Stimulated activated CD8-positive, alpha-beta memory T cell treated with anti-CD3 and anti-CD28 coated beads, Interleukin-7, amount 100 ng/mL, for 4 hours (primary cell): ENCODE data around the gene PIP5K1C.
A peak's percentile ranks its signal among the peaks of the same experiment; 100 is the strongest.

ENCODE experiments used
- DNase-seq, 2 donors: peaks; one replicate each; pipeline ENCODE4 v3.0.0-alpha.2; 2020; ENCODE audit warnings: low read depth in 2 of 2

Gene PIP5K1C

GRCh38 chr19:3721131-3721886, 21.0 kb upstream of the PIP5K1C start:
- DNase-seq: peak; percentile 71 to 74

GRCh38 chr19:3720349-3720917, 20.2 kb upstream of the PIP5K1C start:
- DNase-seq: no peak

- DNase-seq: no peak
Measured at GRCh38 chr19:3719868-3720267, 19.6 kb upstream of the PIP5K1C start.

DNA sequence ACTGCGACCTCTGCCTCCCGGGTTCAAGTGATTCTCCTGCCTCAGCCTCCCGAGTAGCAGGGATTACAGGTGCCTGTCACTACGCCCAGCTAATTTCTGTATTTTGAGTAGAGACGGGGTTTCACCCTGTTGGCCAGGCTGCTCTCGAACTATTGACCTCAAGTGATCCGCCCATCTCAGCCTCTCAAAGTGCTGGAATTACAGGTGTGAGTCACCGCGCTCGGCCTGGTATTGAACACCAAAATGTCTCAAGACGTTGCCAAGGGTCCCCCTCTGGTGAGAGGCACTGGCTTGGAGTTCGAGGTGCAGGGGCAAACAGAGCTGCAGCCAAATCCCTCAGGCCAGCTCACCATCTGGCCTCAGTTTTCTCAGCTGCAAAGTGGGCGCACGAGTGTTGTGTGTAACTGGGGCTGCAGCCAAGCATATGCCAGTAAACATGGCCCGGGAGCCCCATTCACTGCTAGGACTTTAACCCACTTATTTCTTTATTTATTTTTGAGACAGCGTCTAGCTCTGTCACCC, 15.9 kb upstream of the PIP5K1C start:
- DNase-seq: no peak

DNA sequence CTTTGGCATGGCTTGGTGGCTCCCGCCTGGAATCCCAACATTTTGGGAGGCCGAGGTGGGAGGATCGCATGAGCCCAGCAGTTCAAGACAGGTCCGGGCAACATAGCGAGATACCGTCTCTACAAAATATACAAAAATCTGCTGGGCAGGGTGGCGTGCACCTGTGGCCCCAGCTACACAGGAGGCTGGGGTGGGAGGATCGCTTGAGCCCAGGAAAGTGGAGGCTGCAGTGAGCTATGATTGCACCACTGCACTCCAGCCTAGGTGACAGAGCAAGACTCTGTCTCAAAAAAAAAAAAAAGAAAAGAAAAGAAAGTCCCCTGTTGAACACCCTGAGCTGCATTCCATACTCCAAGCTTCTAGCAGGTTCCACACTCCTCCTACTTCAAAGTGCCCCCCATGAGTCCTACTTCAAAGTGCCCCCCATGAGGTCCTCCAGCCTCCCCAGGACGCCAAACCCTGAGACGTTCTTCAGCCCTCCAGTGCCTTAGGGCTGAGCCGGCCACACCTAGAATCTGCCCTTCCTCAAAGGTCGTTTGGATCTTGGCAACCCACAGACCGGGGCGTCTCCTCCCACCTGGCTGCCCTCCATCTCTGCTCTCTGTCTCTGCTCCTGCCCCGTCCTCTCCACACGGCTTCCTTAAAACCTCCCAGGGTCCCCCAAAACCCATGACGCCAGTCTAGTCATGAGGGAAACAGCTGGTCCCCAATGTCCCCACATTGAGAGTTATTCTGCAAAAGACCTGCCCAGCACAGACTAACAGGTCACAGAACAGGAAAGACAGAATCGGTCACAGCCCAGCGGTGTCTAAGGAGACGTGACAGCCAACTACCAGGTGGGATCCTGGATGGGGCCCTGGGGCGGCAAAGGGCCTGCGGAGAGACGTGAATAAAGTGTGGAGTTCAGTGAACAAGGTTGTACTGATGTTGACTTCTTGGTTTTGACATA, 12.7 kb upstream of the PIP5K1C start:
- no peak for DNase-seq

DNA sequence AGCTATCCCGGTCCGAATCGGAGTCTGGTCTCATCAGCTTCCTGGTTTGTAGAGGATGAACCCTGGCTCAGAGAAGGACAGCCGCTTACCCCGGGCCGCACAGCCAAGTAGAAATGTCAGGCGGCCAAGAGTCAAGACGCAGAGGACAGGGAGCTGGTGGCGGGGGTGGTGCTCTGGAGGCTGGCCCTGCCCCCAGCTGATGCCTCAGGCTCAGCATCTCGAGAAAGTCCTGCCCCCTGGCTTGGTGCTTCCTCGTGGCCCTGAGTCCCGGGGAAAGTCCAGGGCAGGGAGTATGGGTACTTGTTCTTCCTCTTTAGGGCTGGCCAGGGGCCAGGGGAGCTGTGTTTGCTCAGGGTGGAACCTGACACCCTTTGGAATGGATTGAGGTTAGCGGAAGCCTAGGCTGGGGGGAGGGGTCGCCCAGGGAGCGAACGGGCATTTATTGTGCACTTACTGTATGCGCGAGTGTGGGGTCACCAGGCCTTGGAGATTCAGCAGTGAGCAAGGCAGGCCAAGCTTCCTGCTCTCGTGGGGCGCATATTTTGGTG, 10.1 kb upstream of the PIP5K1C start:
- no peak for DNase-seq

DNA sequence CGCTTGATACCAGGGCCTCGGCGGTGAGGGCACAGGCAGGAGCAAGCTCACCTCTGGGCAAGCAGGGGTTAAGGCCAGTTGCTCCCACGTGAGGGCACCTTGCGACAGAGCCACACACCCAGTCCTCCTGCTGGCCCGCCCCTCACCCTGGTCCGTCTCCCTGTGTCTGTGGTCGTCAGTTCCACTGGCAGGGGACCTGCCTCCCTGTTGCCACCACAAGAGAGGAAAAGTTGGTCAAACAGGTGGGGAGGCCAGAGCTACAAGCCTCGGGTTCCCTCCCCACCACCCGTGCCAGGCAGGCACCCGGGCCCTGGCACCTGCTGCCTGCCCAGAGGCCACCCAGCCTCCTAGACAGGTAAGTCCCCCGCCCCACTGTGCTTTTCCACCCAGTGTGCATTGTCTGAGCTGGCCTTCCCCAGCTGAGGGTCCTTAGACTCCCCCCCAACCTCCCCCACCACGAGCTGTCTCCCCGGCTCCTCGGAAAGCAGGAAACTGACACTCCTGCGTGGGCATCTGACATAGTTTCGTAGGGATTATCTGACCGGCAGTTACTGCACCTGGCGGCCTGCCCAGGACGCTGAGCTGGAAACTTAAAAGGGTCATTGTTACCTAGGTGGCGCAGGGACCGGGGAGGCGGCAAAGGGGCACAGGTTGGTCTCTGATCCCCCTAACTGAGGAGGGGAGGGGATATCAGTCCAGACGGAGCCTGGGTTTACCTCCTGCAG, 8.1 kb upstream of the PIP5K1C start, which contains the start of gene TJP3:
TSS of gene TJP3 (plus strand) at position 178 of the 725 bp plus-strand sequence. CDS start 20,049 bp downstream, outside the sequence.
- DNase-seq: no peak

GRCh38 chr19:3707868-3708206, 7.6 kb upstream of the PIP5K1C start:
- no peak for DNase-seq

- no peak for DNase-seq
Measured at GRCh38 chr19:3701200-3701599, 932 bp upstream of the PIP5K1C start.

DNA sequence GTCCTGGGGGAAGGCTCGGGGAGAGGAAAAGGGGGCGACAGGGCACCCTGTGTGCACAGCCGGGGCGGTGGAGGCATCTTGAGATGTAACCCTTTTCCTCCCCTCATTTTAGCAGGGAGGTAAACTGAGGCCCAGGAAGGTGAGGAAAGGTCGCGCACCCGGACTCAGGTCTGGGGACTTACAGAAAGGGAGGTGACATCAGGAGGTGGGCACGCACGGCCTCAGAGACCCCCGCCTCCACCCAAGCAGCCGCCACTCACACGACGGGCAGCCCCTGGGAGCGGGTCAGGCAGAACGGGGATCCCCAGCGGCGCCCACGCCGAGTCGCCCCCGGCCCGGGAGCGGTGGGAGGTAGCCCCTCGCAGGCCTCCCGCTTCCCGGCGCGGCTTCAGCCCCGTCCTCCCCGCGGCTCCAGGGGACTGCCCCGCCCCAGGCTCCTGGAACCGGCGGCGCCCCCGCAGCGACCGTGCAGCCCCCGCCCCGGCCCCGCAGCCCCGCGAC, 477 bp downstream of the PIP5K1C start:
- peak in 1 of 2 donors; percentile 14 for DNase-seq

- no peak for DNase-seq
Measured at GRCh38 chr19:3698974-3699740, 1.1 kb downstream of the PIP5K1C start.

DNA sequence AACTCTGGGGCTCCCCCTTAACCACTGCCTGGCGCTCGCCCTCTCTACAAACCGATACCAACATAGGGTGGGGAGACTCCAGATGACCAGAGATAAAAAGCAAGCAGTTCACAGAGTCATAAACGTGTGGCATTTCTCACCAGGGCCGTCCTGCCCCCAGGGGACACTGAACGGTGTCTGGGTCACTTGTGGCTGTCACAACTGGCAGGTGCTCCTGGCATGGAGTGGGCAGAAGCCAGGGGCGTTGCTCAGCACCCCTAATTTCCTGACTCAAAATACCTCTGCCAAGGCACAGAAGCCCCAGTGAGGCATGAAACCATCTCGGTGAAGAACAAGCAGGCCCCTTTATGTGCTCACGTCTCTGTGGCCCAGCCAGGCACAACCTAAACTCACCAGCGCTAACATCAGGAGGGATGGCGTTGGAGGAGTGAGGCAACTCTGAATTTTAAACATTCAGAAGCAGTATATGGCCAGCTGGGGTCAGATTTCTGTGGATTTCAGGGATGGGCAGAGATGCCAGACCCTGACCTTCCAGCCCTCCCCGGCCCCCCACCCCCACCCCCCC, 1.8 kb downstream of the PIP5K1C start:
- DNase-seq: no peak

DNA sequence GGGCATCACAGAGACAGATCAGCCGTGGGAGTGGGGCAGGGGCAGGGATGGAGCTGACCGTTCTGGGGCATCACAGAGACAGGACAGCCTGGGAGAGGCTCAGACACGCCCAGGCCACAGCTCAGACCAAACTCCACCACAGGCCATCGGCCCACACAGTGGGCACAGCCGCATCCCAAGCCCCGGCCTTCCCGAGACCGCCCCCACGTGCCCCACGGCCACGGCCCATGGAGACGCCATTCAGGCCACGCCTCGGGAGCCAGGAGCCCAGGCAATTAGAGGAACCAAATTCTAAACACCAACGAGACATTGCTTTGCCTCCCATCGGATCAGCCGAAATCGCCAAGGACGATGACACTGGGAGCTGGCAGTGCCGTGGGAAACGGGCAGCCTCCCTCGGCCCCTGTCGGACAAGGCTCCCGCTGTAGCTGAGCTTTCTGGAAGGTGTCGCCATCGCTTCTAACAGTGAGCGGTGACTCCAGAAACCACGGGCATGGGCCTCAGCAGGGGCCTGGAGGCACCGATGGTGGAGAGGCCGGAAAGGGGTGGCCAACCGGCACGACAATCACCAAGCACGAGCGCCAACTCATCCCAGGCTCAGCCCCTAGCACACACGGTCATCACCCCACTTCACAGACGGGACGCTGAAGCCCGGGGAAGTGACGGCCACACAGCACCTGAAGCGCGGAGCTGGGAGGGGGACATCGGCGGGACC, 2.4 kb downstream of the PIP5K1C start:
- DNase-seq: no peak

- DNase-seq: no peak
Measured at GRCh38 chr19:3697094-3697493, 3.2 kb downstream of the PIP5K1C start.

DNA sequence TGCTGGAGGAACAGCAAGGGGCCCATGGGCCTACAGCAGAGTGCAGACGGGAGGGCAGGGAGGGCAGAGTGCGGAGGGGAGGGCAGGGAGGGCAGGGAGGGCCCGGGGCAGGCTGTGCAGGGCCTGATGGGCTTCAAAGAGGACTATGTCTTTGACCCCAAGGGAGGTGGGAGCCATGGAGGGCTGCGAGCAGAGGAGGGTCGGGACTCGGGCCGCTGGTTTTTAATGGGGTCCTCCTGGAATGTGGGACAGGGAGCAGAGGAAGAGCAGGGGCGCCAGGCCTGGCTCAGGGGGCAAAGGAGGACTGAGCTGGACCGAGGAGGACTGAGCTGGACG, 3.6 kb downstream of the PIP5K1C start:
- DNase-seq: no peak

DNA sequence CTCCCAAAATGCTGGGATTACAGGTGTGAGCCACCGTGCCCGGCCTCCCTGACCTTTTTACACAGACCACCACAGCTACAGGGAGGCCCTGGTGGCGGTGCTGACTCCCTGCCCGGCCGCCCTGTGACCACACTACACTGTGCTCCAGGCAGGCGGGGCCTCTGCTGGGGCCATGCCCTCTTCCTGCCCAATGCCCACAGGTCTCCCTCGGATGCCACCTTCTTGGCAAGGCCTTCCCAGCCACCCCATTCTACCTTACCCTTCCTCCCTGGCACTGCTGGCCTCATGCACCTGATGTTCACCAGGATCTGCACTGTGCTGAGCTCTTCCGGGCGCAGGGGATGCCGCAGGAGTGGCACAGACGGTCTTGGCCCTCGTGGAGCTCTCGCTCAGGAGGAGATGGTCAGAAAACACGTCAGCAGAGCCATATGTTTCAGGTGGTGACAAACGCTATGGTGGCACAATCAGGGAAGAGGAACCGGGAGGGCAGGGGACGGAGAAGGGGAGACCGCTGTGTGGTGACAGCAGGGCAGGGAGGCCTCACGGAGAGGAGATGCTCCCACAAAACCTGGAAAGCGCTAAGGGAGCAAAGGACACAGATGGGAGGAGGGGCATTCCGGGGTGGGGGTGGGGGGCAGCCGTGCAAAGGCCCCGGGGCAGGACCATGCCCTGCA, 4.1 kb downstream of the PIP5K1C start:
- no peak for DNase-seq

- DNase-seq: no peak
Measured at GRCh38 chr19:3695124-3695733, 5.0 kb downstream of the PIP5K1C start.

DNA sequence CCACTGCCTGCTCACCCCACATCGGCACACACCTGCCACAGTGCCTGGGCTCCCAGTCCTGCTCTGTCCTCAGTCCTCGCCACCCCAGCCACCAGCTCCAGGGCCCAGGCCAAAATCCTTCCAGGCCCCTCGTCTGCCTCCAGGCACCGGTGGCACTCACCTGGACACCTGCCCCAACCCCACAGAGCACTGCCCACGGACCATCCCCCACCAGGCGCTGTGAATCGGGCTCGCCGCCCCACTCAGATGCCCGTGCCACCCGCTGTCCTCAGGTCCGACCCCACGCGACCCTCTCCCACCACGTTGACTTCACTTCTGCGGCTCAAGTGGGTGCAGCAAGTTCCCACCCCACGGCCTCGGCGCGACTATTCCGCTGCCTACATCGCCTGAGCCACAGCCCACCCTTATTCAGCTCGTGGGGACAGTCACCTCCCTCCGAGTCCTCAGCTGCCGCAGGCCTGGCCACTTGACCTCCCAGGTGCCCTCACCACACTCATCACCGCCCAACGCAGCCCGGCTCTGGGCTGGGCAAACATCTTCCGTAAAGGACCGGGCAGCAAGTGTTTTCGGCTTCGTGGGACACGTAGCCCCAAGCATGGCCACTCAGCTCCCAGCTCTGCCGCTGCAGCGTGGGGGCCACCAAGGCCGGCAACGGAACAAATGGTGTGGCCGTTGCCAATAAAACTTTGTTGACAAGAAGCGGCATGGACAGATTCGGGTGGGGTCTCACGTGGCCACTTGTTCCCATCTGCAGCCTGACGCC, 5.7 kb downstream of the PIP5K1C start:
- no peak for DNase-seq
